SU-DHL-6 (cell line): ENCODE results near the gene ARHGAP6.

ENCODE experiments used
- H2AFZ ChIP-seq: fragments of 200-600 bp; sonication (generic); 2 replicates; pipeline ENCODE4 v1.6.1; 2014; ENCODE audit warnings: low read depth, mild to moderate bottlenecking, moderate library complexity, mixed read lengths, antibody characterized with exemption, low read length; ENCODE audit not compliant: severe bottlenecking
- H3F3A ChIP-seq: fragments of 200-600 bp; shearing (Covaris generic); 2 replicates; pipeline ENCODE4 v1.6.0; 2016; ENCODE audit warnings: antibody characterized with exemption, mild to moderate bottlenecking; ENCODE audit not compliant: insufficient read depth
- H3K27ac ChIP-seq: fragments of 200-600 bp; sonication (generic); 2 replicates; pipeline ENCODE4 v1.5.1; 2016; ENCODE audit warnings: low read depth, mild to moderate bottlenecking, low read length, moderate library complexity, mixed read lengths
- H3K27me3 ChIP-seq: fragments of 200-600 bp; sonication (generic), shearing (Covaris generic); 2 replicates; pipeline ENCODE4 v1.6.0; 2014; ENCODE audit warnings: mild to moderate bottlenecking, low read length
- H3K36me3 ChIP-seq: fragments of 200-600 bp; sonication (generic); 2 replicates; pipeline ENCODE4 v1.6.1; 2014; ENCODE audit warnings: mild to moderate bottlenecking, low read length, mixed read lengths
- H3K4me2 ChIP-seq: fragments of 300-600, 200-600 bp; shearing (Covaris generic), sonication (generic); 2 replicates; pipeline ENCODE4 v1.6.0; 2014; ENCODE audit warnings: low read length, low read depth, mild to moderate bottlenecking; ENCODE audit not compliant: poor library complexity, severe bottlenecking
- H3K4me3 ChIP-seq: fragments of 200-600 bp; sonication (generic); 2 replicates; pipeline ENCODE4 v1.5.1; 2014; ENCODE audit warnings: antibody characterized with exemption, low read length, mild to moderate bottlenecking, mixed read lengths; ENCODE audit not compliant: insufficient read depth, poor library complexity, severe bottlenecking
- H3K79me2 ChIP-seq: fragments of 200-600 bp; sonication (generic); 2 replicates; pipeline ENCODE4 v1.6.1; 2014; ENCODE audit warnings: mild to moderate bottlenecking, low read length, moderate library complexity; ENCODE audit not compliant: insufficient read depth
- H3K9ac ChIP-seq: fragments of 200-600 bp; sonication (generic); 2 replicates; pipeline ENCODE4 v1.7.0; 2014; ENCODE audit warnings: mild to moderate bottlenecking, low read length
- H3K9me2 ChIP-seq: fragments of 200-600 bp; sonication (generic); replicated peaks from 2 replicates; pipeline ENCODE4 v1.6.1; 2014; ENCODE audit warnings: low read length; ENCODE audit not compliant: insufficient read depth
- H3K9me3 ChIP-seq: fragments of 200-600 bp; sonication (generic); 2 replicates; pipeline ENCODE4 v1.6.1; 2014; ENCODE audit warnings: low read length, mixed read lengths; ENCODE audit not compliant: insufficient read depth
- H4K20me1 ChIP-seq: fragments of 200-600 bp; sonication (generic); 2 replicates; pipeline ENCODE4 v1.6.1; 2014; ENCODE audit warnings: low read depth, mild to moderate bottlenecking, antibody characterized with exemption, low read length, moderate library complexity, mixed read lengths
- CTCF ChIP-seq: fragments of 200-600 bp; sonication (generic); IDR thresholded peaks from one replicate; pipeline ENCODE4 v1.5.1; 2017; ENCODE audit warnings: antibody characterized with exemption, mild to moderate bottlenecking, low read length, moderate library complexity; ENCODE audit not compliant: insufficient read depth, poor library complexity, severe bottlenecking
- EZH2phosphoT487 ChIP-seq: fragments of 200-600 bp; sonication (generic), shearing (Covaris generic); conservative IDR thresholded peaks from 2 replicates; pipeline ENCODE4 v1.6.1; 2018; ENCODE audit warnings: mild to moderate bottlenecking, antibody characterized with exemption, low read length, moderate library complexity, mixed read lengths

Gene ARHGAP6

GRCh38 chrX:11702965-11703631, 37.4 kb upstream of the ARHGAP6 start:
- no peaks in the 10 kb centered on the region for H3K79me2 ChIP-seq
- H3K9me3 ChIP-seq = no peaks in the 10 kb centered on the region
- H3K4me2 ChIP-seq = no peak overlapping the region
- no peak overlapping the region for H3K9ac ChIP-seq
- H3K27me3 ChIP-seq = no peaks in the 10 kb centered on the region
- H3F3A ChIP-seq = no peaks in the 10 kb centered on the region
- H3K27ac ChIP-seq = no peak overlapping the region
- no peak overlapping the region for H2AFZ ChIP-seq
- no peaks in the 10 kb centered on the region for H4K20me1 ChIP-seq
- no peaks in the 10 kb centered on the region for H3K9me2 ChIP-seq
- no peak overlapping the region for H3K4me3 ChIP-seq
- TF ChIP-seq CTCF (no peak), EZH2phosphoT487 (no peak)
- no peaks in the 10 kb centered on the region for H3K36me3 ChIP-seq

- TF ChIP-seq CTCF (no peak), EZH2phosphoT487 (no peak)
- H3K27me3 ChIP-seq = no peaks in the 10 kb centered on the region
- no peak overlapping the region for H3K4me3 ChIP-seq
- H3F3A ChIP-seq = no peaks in the 10 kb centered on the region
- no peak overlapping the region for H3K4me2 ChIP-seq
- no peaks in the 10 kb centered on the region for H3K79me2 ChIP-seq
- no peaks in the 10 kb centered on the region for H3K36me3 ChIP-seq
- H3K9ac ChIP-seq = no peak overlapping the region
- no peaks in the 10 kb centered on the region for H3K9me2 ChIP-seq
- H4K20me1 ChIP-seq = no peaks in the 10 kb centered on the region
- no peak overlapping the region for H3K27ac ChIP-seq
- H3K9me3 ChIP-seq = no peaks in the 10 kb centered on the region
- no peak overlapping the region for H2AFZ ChIP-seq
Measured at GRCh38 chrX:11702420-11702819, 36.7 kb upstream of the ARHGAP6 start.

GRCh38 chrX:11698702-11699101, 33.0 kb upstream of the ARHGAP6 start:
- Histone ChIP-seq H3K9me2 (no peaks in the 10 kb centered on the region), H3K4me2 (no peak overlapping the region), H3K9ac (no peak overlapping the region), H3K9me3 (no peaks in the 10 kb centered on the region), H3K27ac (no peak overlapping the region), H3K79me2 (no peaks in the 10 kb centered on the region), H3K27me3 (no peaks in the 10 kb centered on the region), H4K20me1 (no peaks in the 10 kb centered on the region), H2AFZ (no peak overlapping the region), H3K4me3 (no peak overlapping the region), H3K36me3 (no peaks in the 10 kb centered on the region), H3F3A (no peaks in the 10 kb centered on the region)
- TF ChIP-seq EZH2phosphoT487 (no peak), CTCF (no peak)
